Activated CD8-positive, alpha-beta memory T cell treated with anti-CD3 and anti-CD28 coated beads, Interleukin-2, amount 50 U/mL, for 24 hours (primary cell): ENCODE measurements around the gene RLBP1.

Experiments
- DNase-seq: peaks from one replicate; pipeline ENCODE4 v3.0.0-alpha.2; 2020; ENCODE audit errors: extremely low read depth

Gene RLBP1

GRCh38 chr15:89206908-89207331 lies 14.5 kb downstream of the RLBP1 start:
- DNase-seq: peak; percentile 54

GRCh38 chr15:89205991-89206585 lies 15.3 kb downstream of the RLBP1 start:
- DNase-seq: no peak

DNA sequence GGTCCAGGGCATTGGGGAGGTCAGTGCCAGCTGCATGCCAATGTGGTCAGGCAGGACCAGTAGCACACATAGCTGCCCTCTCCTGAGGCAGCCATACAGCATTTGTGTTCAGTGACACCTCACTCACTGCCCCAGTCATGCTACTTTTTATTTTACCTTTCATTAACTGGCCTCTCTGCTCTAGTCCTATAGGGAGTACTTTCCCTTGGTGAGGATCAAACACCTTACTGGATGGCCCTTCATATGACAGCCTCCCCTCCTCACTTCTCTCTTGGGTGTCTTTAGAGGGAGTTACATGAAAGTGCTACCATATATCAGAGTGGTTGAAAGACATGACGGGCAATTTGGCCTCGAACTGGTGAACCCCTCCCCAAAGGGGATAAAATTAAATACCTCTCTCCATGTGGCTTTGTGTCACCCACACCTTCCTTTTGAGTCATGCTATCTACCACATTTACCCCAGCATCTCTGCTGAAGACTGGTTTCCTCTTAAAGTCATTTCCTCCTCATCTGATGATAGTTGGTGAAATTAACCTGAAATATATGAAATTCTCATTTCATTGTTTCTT lies 17.6 kb downstream of the RLBP1 start:
- DNase-seq: peak; percentile 14

GRCh38 chr15:89201465-89202005 lies 19.8 kb downstream of the RLBP1 start:
- DNase-seq: no peak

DNA sequence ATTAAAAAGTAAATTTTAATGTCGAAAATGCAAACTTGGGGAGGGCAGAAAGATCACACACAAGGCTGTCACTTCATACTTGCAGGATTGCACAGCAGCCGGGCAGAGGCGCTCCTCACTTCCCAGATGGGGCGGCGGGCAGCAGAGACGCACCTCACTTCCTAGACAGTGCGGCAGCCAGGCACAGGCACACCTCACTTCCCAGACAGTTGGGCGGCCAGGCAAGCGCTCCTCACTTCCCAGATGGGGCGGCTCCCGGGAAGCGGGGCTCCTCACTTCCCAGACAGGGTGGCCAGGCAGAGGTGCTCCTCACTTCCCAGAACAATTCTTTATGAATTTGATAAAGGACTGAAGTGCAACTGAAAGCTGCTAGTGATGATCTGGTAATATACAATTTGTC lies 21.2 kb downstream of the RLBP1 start:
- no peak for DNase-seq

- no peak for DNase-seq
Observed at GRCh38 chr15:89199746-89200145, 21.6 kb downstream of the RLBP1 start.

DNA sequence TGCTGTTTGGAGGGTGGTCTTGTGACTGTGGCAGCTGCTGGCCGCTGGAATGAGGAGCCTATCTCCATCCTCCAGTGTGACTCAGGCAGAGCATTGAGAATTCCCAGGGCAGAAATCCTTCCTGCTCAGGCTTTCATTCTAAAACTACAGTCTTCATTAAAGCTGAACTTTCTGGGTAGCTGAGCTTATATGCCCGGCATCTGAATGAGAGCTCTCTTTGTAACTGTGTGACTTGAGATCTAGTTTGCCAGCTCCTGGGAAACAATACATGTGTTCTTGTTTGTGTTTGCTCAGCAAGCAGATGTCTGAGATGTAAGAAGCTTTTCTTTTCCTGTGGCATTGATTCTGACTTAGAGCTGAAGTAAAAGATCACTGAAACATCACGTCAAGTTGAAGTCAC lies 22.4 kb downstream of the RLBP1 start:
- DNase-seq: no peak

DNA sequence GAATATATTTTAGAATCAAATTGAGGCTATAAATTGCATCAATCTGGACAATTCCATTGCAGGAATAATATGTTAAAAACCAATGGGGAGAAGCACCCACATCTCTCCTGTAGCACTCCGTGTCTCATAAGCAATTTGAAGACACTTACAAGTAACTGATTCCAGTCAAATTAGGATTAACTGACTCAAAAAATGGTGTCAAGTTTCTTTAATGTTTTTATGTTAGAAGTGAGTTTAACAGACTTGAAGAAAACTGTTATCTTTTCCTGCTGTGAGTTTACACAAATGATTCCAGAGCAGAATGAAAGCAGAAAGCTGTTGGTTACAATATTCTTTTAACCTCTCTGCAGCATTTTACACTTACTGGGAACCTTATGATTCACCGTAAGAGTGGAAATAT lies 23.2 kb downstream of the RLBP1 start:
- no peak for DNase-seq

GRCh38 chr15:89197503-89197971 lies 23.8 kb downstream of the RLBP1 start:
- DNase-seq: no peak

- no peak for DNase-seq
Observed at GRCh38 chr15:89196994-89197393, 24.4 kb downstream of the RLBP1 start.

DNA sequence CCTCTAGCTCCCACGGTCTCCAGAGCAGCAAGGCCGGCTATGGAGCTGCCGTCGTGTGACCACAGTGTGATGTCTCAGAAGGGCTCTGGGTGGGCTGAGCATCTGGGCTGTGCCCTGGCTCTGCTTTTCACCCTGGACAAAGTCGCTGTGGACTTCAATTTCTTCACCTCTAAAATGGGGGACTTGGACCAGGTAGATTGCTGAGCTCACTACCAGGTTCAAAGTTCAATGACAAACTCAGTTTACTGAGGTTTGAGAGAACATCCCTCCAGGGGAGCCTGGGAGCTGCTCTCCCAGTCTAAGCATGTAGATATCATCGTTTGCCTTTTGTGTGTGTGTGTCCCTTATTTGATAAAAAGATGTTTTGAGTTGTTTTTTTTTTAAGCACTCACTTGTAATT lies 25.1 kb downstream of the RLBP1 start:
- DNase-seq: no peak

- no peak for DNase-seq
Observed at GRCh38 chr15:89195836-89196235, 25.5 kb downstream of the RLBP1 start.

GRCh38 chr15:89194608-89195007 lies 26.8 kb downstream of the RLBP1 start:
- DNase-seq: no peak

- DNase-seq: no peak
Observed at GRCh38 chr15:89192766-89193165, 28.6 kb downstream of the RLBP1 start.

DNA sequence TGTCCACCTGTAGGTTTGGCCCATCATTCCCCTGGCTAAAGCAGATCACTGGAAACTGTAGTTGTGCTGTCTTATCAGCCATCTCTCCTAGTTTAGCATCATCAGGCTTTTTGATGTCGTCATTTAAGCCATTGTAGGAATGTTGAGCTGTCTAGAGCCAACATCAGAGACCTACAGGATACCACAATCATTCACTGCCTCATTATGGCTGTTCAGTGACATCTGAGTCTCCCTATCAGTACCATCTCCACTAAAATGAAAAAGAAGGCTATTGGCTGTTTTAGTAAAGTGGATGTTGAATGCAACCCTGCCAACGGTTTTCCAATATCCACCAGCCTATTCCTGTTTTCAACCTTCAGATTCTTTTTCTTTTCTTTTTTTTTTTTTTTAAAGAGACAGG lies 29.2 kb downstream of the RLBP1 start:
- no peak for DNase-seq

GRCh38 chr15:89187986-89188514 lies 33.3 kb downstream of the RLBP1 start:
- no peak for DNase-seq

DNA sequence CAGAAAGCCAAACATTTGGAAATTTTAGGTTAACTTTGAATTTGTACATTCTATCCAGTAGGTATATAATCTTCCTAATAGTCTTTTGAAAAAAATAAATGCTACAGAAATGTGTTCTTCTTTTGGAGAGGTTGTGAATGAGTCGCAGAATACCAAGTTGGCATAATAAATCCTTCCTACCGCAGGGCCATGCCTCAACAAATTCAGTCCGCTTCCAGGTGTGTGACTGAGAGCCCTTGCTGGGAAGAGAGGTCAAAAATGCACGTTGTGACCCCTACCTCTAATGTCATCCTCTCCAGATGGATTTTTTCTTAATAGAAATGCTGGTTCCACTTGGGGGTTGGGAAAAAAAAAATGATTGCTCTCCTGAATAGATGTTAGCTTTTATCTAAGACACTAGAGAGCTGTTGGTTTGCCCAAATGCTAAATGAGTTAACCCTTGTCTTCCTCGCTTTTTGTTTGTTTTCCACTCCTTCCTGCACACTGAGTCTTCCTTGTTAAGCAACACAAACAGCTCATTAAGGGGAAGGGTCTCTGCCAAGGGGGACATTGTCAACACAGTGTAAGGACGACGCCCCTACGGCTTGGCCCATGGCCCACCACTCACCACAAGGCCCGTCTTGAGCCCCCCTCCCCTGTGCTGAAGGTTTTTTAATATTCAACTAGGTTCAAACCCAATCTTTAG lies 33.9 kb downstream of the RLBP1 start:
- DNase-seq: no peak

DNA sequence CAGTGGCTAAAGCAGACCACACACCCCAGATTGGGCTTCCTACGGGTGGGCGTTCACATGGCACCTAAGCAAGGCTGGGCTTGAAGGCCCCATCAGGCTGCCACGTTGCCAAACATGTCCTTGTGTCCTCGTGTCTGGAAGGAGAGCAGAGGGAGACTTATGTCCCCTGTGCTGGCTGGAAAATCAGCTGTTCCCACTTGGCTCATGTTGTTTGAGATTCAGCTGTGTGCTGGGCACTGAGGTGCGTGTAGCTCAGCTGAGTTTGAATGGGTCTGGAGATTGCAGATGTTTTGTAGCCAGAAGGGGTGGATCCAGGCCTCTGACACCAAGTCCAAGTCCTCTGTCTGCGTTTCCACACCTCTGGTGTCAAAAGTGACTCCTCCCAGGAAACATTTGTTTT lies 34.6 kb downstream of the RLBP1 start:
- no peak for DNase-seq

GRCh38 chr15:89184886-89185526 lies 36.4 kb downstream of the RLBP1 start:
- DNase-seq: no peak

GRCh38 chr15:89184357-89184756 lies 37.0 kb downstream of the RLBP1 start:
- DNase-seq: no peak

DNA sequence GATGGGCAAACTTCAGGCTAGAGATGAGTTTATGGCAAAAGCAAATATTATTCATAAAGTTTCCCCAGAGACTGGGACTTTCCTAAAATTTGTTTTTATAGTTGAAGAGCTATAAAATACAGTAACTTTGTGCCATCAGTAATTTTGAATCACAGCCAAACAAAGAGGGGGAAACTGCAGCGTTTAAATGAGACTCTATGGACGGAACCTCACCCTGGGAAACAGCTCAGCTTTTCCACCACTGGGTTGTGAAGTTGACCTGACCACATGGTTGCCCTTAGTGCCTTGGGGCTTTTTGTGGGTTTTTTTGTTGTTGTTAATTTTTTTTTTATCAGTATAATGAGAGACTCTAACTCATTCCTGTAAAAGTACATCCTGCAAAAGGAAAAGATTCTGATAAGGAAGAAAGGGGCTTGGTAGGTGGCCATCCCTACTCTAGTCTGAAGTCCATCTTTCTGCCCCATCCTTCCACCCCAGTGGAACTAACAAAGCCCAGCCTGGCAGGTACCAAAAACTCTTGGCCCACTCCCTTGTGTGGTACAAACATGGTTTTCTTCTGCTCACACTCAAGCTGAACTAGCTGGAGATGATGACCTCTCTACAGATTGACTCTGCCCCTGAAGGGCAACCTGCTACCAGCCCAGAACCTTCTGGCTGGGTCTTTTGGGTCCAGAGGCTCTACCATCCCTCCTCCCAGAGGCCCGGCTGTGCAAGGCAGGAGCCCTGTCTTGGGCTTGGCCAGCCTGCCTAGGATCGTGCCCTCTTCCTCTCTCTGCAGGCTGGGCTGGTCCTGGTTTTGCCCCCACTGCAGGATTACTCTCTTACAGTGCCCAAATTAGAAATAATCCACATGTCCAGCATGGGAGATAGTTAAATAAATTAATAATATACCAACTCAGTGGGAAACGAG lies 41.2 kb downstream of the RLBP1 start:
- DNase-seq: peak; percentile 25
